Measurements from ENCODE around the gene MX1.

Gene MX1

DNA sequence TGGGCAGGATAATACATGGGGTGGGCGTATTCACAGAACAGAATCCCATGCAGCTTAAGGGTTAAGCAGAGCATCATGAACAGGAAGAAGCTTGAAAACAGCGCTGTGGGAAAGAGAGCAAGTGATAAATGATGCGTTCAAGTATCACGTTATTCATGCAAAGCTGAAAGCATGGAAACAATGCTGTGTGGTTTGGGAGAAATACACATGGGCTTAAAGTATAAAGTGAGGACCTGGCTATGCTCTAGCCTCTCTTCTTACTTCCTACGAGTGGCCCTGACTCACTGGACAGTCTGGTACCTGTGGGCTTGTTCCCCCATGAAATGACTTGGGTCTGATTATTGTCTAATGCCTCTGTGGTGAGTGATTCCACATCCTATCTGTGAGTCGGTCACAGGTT is 56.3 kb downstream of the MX1 start:
- Histone ChIP-seq H3K27ac (replicated peaks) (no peak overlapping the region), H3K27me3 (ENCODE audit: insufficient read depth, poor library complexity, severe bottlenecking) (peaks cover 4% of the 10 kb centered on the region), H3K4me3 (replicated peaks; ENCODE audit: insufficient read depth, low read length) (no peak overlapping the region)
- DNase-seq (ENCODE audit: low read depth in 1 of 2, low spot score in 1 of 2): no peak
- TF ChIP-seq, protein P1, sequence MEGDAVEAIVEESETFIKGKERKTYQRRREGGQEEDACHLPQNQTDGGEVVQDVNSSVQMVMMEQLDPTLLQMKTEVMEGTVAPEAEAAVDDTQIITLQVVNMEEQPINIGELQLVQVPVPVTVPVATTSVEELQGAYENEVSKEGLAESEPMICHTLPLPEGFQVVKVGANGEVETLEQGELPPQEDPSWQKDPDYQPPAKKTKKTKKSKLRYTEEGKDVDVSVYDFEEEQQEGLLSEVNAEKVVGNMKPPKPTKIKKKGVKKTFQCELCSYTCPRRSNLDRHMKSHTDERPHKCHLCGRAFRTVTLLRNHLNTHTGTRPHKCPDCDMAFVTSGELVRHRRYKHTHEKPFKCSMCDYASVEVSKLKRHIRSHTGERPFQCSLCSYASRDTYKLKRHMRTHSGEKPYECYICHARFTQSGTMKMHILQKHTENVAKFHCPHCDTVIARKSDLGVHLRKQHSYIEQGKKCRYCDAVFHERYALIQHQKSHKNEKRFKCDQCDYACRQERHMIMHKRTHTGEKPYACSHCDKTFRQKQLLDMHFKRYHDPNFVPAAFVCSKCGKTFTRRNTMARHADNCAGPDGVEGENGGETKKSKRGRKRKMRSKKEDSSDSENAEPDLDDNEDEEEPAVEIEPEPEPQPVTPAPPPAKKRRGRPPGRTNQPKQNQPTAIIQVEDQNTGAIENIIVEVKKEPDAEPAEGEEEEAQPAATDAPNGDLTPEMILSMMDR (IDR thresholded peaks at IDR 0.05; ENCODE audit: insufficient read depth, low read length): no peak
- TF ChIP-seq, protein P2, sequence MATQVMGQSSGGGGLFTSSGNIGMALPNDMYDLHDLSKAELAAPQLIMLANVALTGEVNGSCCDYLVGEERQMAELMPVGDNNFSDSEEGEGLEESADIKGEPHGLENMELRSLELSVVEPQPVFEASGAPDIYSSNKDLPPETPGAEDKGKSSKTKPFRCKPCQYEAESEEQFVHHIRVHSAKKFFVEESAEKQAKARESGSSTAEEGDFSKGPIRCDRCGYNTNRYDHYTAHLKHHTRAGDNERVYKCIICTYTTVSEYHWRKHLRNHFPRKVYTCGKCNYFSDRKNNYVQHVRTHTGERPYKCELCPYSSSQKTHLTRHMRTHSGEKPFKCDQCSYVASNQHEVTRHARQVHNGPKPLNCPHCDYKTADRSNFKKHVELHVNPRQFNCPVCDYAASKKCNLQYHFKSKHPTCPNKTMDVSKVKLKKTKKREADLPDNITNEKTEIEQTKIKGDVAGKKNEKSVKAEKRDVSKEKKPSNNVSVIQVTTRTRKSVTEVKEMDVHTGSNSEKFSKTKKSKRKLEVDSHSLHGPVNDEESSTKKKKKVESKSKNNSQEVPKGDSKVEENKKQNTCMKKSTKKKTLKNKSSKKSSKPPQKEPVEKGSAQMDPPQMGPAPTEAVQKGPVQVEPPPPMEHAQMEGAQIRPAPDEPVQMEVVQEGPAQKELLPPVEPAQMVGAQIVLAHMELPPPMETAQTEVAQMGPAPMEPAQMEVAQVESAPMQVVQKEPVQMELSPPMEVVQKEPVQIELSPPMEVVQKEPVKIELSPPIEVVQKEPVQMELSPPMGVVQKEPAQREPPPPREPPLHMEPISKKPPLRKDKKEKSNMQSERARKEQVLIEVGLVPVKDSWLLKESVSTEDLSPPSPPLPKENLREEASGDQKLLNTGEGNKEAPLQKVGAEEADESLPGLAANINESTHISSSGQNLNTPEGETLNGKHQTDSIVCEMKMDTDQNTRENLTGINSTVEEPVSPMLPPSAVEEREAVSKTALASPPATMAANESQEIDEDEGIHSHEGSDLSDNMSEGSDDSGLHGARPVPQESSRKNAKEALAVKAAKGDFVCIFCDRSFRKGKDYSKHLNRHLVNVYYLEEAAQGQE (IDR thresholded peaks at IDR 0.05; ENCODE audit: insufficient replicate concordance, low read depth): no peak

DNA sequence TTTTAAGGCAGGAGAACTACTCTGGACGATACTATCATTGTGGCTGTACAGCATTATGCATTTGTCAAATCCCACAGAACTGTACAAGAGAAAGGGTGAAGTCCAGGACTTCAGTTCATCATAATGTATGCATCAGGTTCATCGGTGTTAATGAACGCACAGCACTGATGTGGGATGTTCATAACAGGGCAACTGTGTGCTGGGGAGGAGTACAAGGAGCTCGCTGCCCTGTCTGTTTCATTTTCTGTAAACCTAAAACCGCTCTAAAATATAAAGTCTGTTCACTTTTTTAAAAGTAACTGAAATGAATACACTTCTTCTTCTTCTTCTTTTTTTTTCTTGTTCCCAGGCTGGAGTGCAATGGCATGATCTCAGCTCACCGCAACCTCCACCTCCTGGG is 56.9 kb downstream of the MX1 start:
- H3K4me3 ChIP-seq (replicated peaks; ENCODE audit: insufficient read depth, low read length): no peak overlapping the region
- no peak for TF ChIP-seq GABPA (IDR thresholded peaks at IDR 0.05; ENCODE audit: low read depth)
- TF ChIP-seq POLR2AphosphoS5 (IDR thresholded peaks at IDR 0.05; ENCODE audit: low read depth): no peak
- TF ChIP-seq, protein P2 (IDR thresholded peaks at IDR 0.05; ENCODE audit: insufficient replicate concordance, low read depth): no peak
- TF ChIP-seq SPI1 (IDR thresholded peaks at IDR 0.05; ENCODE audit: borderline replicate concordance, low read depth): no peak
- TF ChIP-seq, protein P1 (IDR thresholded peaks at IDR 0.05; ENCODE audit: insufficient read depth, low read length): no peak
- H3K27me3 ChIP-seq (ENCODE audit: insufficient read depth, poor library complexity, severe bottlenecking): peaks cover 2% of the 10 kb centered on the region
- no peak overlapping the region for H3K27ac ChIP-seq (replicated peaks)
- DNase-seq (ENCODE audit: low read depth in 1 of 2, low spot score in 1 of 2): no peak

DNA sequence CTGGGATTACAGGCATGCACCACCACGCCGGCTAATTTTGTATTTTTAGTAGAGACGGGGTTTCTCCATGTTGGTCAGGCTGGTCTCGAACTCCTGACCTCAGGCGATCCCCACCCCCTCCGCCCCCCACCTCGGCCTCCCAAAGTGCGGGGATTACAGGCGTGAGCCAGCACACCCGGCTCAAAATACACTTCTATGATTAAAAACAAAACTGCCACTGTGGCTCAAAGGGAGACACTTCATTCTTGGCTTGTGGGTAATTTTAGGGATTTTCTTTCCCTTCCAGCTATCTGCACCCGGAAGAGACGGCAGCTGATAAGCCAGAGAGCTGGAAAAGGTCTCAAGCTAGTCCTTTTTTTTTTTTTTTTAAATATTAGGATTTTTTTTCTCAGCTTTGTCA is 57.4 kb downstream of the MX1 start:
- TF ChIP-seq, protein P1 (IDR thresholded peaks at IDR 0.05; ENCODE audit: insufficient read depth, low read length): no peak
- TF ChIP-seq, protein P2 (IDR thresholded peaks at IDR 0.05; ENCODE audit: insufficient replicate concordance, low read depth): no peak
- TF ChIP-seq GABPA (IDR thresholded peaks at IDR 0.05; ENCODE audit: low read depth) (no peak), SPI1 (IDR thresholded peaks at IDR 0.05; ENCODE audit: borderline replicate concordance, low read depth) (no peak), POLR2AphosphoS5 (IDR thresholded peaks at IDR 0.05; ENCODE audit: low read depth) (no peak)
- H3K27ac ChIP-seq (replicated peaks): no peak overlapping the region
- H3K27me3 ChIP-seq (ENCODE audit: insufficient read depth, poor library complexity, severe bottlenecking): no peaks in the 10 kb centered on the region
- no peak overlapping the region for H3K4me3 ChIP-seq (replicated peaks; ENCODE audit: insufficient read depth, low read length)
- no peak for DNase-seq (ENCODE audit: low read depth in 1 of 2, low spot score in 1 of 2)
